HG03457 (cell line): ENCODE data around the gene RPL13.
"Not testable (repeated sequence)": the region's sequence is repeated elsewhere in the genome, so short reads cannot be mapped to it uniquely, and the experiment has no call there.

Source experiments
- ATAC-seq: cut with Tn5 transposase; IDR thresholded peaks from one replicate; pipeline ENCODE4 v1.9.1; 2021; ENCODE audit warnings: moderate number of reproducible peaks; ENCODE audit not compliant: unreplicated experiment

Gene RPL13

DNA sequence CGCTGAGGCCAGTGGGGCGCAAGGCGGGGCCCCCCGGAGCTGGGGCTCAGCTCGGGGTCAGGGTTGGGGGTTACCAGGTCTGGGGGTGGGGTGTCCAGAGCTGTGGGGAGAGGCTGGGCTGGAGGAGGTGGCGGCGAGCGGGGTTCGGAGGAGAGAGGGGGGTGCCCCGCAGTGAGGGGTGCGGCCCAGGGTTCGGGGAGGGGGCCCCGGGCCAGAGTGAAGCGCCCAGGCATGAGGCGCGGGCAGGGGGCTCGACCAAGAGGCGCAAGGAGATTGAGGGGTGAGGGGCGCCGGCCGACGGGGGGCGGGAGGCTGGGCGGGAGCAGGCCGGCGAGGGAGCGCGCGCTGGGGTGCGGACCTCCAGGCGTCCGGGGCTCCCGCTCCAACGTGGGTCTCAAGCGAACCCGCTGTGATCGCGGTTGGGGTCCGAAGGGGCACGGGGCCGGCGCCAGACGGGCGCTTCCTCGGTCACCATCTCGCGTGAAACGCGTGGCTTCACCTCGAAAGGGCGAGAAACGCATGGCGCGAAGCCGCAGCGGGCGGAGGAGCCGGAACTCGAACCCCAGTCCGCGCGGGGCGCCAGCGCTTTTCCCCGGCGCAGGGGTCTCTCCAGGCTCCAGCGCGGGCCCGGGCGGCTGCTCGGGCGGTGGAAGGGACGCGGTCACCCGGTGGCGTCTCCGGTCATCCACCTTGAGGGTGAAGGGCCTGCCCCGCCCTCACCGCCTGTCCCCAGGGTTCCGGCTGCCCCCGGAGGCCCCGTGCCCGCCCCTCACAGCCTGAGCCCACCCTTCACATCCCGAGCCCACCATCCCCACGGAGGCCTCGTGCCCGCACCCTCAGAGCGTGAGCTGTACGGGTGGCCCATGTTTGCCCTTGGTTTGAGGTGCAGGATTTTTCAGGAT is 15.9 kb downstream of the RPL13 start:
- no peak for ATAC-seq

DNA sequence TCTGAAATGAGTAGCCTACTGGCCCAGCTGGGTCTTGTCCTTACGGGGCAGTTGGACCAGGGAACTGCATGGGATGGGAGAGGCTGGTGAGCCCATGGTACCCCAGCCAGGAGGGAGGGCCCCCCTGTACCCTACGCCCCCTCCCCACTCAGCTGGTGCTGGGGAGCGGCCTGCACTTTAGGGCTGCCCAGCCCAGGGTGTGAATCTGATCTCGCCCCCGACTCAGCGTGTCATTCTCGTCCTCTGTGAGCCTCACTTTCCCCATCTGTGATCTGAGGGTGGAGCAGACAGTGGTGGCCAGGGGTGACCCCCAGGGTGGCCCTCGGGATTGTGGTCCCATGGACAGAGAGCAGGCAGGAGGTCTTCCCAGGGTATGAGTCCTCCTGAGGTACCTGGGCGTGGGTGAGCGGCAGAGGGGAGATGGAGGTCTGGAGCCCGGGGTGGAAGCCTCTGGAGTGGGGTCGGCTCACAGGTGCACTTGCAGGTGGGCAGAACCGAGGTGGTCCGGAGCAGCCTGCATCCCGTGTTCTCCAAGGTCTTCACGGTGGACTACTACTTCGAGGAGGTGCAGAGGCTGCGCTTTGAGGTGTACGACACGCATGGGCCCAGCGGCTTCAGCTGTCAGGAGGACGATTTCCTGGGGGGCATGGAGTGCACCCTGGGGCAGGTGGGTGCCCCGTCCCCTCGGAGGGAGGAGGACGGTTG is 16.7 kb downstream of the RPL13 start:
- no peak for ATAC-seq

DNA sequence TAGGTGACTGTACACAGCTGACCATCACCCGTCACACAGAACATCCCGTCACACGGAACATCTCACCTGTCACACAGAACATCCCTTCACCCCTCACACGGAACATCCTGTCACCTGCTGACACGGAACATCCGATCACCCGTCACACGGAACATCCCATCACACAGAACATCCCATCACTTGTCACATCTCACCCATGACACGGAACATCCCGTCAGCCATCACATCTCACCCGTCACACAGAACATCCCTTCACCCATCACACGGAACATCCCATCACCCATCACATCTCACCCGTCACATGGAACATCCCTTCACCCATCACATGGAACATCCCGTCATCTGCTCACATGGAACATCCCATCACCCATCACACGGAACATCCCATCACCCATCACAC is 18.9 kb downstream of the RPL13 start:
- no peak for ATAC-seq

DNA sequence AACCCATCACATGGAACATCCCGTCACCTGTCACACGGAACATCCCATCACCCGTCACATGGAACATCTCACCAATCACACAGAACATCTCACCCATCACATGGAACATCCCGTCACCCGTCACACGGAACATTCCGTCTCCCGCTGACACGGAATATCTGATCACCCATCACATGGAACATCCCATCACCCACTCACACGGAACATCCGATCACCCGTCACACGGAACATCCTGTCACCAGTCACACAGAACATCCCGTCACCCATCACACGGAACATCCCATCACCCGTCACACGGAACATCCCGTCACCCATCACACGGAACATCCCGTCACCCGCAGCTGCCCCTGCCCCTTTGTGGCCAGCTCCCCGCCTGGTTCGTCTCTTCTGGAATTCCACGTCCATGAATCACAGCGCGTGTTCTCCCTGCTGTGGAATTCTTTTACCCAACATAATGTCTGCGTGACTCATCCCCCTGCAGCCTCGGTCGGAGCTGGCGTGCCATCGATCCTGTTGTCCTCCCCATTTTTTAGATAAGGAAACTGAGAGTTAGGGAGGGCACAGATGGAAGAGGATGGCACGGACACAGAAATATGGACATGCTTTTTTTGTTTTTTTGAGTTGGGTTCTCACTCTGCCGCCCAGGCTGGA is 20.7 kb downstream of the RPL13 start:
- ATAC-seq: no peak

DNA sequence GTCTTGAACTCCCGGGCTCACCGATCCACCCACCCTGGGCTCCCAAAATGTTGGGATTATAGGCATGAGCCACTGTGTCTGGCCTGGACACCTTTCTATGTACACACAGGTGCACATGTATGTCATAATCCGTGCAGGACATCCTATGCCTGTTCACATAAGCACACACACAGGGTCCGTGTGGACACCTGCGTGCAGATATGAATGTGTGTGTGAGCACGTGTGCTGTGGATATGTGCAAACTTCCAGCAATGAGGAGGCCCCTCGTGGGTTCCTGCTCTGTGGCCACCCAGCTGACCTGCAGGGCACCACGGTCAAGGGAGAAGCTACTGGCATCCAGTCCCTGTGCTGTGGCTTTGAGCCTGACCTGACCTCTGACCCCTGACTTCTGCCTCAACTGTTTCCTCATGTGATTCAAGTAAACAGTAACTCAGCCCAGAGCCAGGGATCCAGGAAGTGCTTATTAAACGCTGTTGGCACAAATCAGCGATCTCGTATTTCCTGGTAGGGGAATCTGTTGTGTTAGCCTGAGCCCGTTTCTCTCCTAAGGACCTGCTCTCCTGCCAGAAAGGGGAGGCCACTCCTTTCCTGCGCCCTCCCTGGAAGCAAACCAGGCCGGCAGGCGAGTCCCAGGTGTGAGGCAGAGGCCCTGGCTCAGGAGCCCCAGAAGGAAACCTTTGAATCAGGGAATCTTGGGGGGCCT is 21.5 kb downstream of the RPL13 start:
- ATAC-seq: no peak

DNA sequence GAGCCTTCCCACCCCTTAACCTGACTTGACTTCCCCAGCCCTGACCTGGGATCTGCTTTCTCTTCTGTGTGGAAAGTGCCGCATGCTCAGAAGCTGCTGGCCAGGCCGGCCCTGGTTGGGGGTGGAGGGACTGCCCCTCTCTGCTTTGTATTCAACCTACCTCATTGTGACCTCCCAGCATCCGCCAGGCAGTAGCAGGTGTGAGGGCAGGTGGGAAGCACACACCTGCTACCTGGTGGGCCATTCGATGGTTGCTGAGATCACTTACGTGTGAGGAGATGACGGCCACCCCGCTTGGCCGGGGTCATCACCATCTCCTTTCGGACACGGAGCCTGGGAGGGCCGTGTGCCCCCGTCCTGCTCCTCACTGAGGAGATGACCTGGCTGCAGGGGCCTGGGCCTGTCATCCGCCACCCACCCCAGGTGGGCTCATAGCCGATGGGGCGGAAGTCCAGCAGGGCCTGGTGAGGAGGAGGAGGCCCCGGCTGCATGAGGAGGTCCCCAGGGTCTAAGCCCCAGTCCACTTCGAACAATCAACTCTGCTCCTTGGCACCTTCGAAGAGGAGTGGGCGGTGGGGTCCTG is 22.2 kb downstream of the RPL13 start:
- ATAC-seq: no peak

DNA sequence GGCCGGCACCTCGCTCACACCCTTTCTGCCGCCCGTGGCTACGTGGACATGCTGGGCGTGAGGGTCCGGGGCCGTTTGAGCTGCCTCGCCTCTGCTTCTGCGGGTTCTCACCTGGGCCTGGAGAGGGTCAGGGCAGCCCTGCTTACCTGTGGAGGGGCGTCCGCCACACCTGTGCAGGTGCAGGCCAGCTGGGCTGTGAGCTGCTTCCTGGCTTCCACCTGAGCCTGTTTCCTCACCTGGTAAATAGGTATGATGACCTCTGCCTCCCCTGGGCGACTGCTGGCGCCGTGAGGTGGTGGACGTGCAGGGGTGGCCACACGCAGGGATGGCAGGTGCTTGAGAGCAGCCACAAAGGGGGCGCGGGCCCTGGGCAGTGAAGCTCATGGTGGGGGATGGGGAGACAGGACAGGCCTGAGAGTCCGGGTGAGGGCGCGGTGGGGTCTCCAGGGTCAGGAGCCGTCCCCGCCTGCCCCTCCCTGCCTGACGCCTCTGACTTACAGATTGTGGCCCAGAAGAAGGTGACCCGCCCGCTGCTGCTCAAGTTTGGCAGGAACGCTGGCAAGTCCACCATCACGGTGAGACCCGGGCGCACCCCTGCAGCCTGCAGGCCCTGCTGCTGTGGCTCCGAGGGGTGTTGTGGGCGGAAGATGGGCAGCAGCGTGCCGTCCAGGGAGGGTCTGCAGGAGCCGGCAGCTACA is 22.9 kb downstream of the RPL13 start:
- ATAC-seq: no peak

DNA sequence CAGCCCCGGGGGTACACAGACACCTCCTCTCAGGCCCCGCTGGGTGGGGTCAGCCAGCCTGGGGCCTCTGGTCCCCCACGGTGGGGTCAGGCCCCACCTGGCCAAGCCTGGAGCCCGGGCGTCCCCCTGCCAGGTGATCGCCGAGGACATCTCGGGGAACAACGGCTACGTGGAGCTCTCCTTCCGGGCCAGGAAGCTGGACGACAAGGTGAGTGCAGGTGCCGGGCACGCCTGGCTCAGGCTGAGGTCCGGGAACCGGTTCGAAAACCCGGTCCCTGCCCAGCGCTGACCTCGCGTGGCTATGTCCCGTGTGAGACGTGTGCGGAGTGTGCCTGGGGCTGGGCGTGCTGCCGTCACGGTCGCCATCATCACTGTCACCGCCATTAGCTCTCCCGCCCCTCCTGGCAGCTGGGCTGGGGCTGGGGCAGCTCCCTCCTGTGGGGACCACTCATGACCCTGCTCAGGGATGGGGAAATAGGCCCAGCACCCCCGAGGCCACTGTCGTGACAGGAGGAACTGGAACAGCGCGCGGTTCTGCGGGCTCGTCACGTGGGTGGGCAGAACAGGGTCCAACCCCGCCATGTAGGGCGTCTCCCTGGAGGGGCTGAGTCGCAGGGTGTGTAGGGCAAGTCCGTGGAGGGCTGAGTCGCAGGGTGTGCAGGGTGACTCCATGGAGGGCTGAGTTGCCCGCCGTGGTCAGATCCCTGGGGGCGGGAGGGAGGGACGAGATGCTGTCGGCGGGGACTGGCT is 23.6 kb downstream of the RPL13 start:
- no peak for ATAC-seq

DNA sequence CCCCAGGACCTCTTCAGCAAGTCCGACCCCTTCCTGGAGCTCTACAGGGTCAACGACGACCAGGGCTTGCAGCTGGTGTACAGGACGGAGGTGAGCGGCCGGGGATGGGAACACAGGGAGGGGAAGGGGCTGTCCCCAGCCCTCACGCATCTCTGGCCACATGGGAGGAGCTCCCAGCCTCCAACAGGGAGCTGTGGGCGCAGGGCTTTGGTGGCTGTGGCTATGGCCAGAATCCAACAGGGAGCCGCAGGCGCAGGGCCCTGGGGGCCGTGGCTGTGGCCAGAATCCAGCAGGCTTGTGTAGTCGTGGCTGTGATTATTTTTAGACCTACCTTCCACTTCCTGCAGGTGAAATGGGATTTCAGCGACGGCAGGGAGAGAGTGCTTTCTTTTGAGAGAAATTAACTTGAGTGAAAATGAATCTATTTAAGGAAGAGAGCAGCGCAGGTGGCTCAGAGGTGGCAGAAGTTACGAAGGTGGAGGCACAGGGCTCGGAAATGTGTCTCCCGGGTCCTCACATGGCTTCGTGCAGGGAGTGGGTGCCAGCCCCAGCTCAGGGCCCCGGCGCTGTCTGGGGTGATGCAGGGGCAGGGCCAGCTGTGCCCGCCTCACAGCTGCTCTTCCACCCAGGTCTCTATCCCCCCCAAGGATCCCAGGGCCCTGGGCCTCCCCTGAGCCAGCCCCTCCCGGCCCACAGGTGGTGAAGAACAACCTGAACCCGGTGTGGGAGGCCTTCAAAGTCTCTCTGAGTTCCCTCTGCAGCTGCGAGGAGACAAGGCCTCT is 24.5 kb downstream of the RPL13 start:
- no peak for ATAC-seq

DNA sequence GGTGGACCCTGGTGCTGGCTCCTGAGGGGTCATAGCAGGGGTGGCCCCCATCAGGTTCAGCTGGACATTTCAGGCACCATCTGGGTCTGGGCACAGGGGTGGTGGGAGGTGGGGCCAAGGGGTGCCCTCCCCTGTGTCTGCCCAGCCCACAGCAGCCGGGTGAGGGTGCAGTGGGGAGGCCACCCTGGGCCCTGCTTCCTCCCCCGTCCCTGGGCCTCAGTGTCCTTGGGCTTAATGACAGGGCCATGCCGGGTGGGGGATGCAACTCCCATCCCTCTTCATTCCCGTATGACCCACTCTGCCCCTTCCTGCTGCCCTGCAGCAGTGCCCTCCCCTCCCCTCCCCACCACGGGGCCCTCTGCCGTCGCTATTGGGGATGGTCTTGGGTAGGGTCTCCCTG is 25.7 kb downstream of the RPL13 start:
- ATAC-seq: no peak

DNA sequence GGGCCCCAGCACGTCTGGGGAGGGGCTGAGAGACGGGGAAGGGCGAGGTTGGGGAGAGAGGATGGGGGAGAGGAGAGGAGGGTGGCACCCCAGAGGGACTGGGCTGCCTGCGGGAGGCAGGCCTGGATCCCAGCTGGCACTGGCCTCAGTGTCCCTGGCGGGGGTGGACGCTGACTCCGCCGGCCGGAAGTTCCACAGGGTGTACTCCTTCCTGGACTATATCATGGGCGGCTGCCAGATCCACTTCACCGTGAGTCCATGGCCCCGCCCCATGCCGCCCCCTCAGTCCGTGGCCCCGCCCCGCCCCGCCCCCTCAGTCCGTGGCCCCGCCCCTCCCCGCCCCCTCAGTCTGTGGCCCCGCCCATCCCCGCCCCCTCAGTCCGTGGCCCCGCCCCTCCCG is 26.4 kb downstream of the RPL13 start:
- no peak for ATAC-seq

DNA sequence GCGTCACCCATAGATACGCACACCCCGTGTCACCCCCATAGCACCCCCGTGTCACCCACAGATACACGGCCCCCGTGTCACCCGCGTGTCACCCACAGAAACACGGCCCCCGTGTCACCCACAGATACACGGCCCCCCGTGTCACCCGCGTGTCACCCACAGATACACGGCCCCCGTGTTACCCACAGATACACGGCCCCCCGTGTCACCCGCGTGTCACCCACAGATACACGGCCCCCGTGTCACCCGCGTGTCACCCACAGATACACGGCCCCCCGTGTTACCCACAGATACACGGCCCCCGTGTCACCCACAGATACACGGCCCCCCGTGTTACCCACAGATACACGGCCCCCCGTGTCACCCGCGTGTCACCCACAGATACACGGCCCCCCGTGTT is 27.2 kb downstream of the RPL13 start:
- ATAC-seq: not testable (repeated sequence)

DNA sequence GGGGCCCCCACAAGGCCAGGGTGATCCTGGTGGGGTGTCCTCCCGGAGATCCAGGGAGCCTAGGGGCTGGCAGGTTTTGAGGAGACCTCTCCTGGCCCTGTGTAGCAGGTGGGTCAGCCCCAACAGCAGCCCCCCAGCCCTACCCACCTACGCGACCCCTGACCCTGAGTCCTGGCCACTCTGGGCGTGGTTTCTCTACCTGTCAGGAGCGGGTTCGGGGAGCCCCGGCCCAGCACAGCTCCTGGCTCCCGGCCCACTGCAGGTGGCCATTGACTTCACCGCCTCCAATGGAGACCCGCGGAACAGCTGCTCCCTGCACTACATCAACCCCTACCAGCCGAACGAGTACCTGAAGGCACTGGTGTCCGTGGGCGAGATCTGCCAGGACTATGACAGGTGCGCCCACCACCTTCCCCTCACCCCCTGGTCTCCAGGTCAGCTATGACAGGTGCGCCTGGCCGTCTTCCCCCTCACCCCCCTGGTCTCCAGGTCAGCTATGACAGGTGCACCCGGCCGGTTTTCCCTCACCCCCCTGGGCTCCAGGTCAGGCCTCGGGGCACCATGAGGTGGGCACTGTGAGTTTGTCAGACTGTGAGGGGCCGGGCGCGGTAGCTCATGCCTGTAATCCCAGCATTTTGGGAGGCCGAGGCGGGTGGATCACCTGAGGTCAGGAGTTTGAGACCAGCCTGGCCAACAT is 28.1 kb downstream of the RPL13 start:
- ATAC-seq: no peak

DNA sequence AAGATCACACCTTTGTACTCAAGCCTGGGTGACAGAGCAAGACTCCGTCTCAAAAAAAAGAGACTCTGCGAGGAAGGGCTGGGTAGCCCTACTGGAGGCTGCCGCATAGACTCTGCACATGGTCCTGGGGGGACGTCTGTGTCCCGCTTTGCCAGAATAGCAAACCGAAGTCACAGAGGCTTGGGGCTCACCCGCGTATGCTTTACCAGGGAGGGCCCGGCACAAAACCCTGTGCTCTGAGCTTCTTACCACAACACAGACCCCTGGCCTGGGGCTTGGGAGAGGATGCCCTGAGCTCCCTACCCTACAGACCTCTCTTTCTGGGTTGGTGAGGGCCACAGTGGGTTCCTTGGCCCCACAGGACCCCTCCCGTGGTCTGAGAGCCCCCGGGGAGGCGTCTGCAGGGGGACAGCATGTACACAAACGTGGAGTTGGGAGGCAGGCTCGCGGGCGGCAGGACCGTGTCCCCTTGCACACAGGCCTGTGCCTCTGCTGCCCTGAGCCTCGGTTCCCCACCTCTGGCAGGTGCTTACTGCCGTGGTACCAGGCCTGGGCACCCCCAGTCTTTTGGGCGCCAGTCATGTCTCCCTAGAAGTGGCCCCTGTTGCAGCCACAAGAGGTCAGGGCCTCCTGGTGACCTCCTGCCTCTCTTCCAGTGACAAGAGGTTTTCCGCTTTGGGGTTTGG is 28.9 kb downstream of the RPL13 start:
- ATAC-seq: no peak

DNA sequence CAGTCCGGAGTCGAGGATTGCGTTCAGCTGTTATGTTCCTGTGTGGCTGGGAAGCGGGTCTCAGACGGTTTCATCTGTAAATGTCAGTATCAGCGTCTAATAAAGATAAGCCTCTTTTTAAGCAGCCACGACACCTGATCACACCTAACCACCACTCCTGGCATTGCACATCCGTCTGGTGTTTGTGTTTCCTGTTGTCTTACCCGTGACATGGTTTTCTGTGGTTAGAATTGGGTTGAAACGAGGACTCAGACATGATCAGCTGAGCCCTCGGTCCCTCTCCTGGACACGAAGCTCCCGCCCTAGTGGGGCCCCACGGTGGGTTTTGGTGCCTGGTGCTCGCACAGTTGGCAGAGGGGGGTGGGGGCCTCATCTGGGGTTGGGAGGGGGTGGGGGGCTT is 33.4 kb downstream of the RPL13 start:
- no peak for ATAC-seq

DNA sequence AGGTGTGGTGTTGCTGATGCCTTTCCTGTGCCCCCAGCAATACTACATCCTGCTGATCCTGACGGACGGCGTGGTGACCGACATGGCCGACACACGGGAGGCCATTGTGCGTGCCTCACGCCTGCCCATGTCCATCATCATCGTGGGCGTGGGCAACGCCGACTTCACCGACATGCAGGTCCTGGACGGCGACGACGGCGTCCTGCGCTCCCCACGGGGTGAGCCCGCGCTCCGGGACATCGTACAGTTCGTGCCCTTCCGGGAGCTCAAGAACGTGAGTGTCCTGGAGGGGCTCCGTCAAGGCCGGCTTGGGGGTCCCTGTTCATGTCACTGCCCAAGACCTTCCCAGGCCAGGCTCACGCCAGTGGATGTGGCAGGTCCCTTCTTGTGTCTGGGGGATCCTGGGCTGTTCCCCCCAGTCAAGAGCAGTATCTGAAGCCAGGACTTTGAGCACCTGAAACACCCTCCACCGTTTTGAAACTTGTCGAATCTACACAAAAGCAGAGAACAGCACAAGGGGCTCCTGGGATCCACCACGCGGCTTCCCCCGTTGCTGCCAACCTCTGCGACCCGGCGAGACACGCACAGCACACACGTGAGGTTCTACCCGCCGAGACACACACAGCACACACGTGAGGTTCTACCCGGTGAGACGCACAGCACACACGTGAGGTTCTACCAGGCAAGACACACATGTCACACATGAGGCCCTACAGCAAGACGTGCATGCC is 35.0 kb downstream of the RPL13 start:
- no peak for ATAC-seq
